GM06990 (cell line): ENCODE measurements around the gene PER3.

Source experiments
- DNase-seq: peaks from one replicate; pipeline ENCODE4 v3.0.0-alpha.2; 2011; ENCODE audit not compliant: insufficient read length; ENCODE audit errors: extremely low read depth
- H3K27me3 ChIP-seq: replicated peaks from 2 replicates; pipeline ENCODE4 v1.6.0; 2011; ENCODE audit warnings: low read length; ENCODE audit not compliant: control insufficient read depth, insufficient read depth
- H3K36me3 ChIP-seq: 2 replicates; pipeline ENCODE4 v1.5.1; 2011; ENCODE audit warnings: low read length; ENCODE audit not compliant: control insufficient read depth, insufficient read depth
- H3K4me3 ChIP-seq: replicated peaks from 2 replicates; pipeline ENCODE4 v1.5.1; 2011; ENCODE audit warnings: low read depth, mild to moderate bottlenecking, control low read depth, low read length
- CTCF ChIP-seq: IDR thresholded peaks from 2 replicates; pipeline ENCODE4 v1.5.1; 2011; ENCODE audit warnings: low read length, control low read depth, mild to moderate bottlenecking, inconsistent platforms; ENCODE audit not compliant: insufficient read depth, poor library complexity, severe bottlenecking

PER3 gene

DNA sequence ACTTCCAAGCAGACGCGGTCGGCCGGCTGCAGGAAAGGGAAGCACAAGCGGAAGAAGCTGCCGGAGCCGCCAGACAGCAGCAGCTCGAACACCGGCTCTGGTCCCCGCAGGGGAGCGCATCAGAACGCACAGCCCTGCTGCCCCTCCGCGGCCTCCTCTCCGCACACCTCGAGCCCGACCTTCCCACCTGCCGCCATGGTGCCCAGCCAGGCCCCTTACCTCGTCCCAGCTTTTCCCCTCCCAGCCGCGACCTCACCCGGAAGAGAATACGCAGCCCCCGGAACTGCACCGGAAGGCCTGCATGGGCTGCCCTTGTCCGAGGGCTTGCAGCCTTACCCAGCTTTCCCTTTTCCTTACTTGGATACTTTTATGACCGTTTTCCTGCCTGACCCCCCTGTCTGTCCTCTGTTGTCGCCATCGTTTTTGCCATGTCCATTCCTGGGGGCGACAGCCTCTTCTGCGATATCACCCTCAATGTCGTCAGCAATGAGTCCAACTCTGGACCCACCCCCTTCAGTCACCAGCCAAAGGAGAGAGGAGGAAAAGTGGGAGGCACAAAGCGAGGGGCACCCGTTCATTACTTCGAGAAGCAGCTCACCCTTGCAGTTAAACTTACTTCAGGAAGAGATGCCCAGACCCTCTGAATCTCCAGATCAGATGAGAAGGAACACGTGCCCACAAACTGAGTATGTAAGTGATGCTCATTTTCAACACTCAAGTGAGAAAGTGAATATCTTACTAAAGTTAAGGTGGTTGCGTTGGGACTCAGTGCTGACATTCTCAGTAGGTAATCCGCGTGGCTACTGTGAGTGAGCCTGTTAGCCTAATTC is 43.2 kb downstream of the PER3 start:
- no peaks in the 10 kb centered on the region for H3K36me3 ChIP-seq
- DNase-seq = no peak
- no peaks in the 10 kb centered on the region for H3K27me3 ChIP-seq
- H3K4me3 ChIP-seq = no peak overlapping the region
- no peak for TF ChIP-seq CTCF

DNA sequence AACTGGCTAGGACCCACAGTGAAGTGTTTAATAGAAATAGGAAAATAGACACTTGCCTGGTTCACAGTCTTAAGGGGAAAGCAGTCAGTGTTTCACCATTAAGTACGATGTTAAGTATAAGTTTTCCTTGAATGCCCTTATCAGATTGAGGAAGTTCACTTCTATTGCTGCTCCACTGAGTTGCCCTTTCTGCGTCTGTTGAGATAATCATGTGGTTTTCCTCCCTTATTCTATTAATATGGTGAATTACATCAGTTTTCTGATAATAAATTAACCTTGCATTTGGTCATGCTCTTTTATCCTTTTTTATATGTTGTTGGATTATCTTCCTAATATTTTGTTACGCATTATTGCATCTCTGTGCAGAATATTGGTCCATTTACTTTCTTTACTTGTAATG is 47.4 kb downstream of the PER3 start:
- Histone ChIP-seq H3K36me3 (no peaks in the 10 kb centered on the region), H3K27me3 (no peaks in the 10 kb centered on the region), H3K4me3 (no peak overlapping the region)
- TF ChIP-seq CTCF = no peak
- no peak for DNase-seq

GRCh38 chr1:7833035-7833434 is 48.9 kb downstream of the PER3 start:
- no peak overlapping the region for H3K4me3 ChIP-seq
- H3K27me3 ChIP-seq = no peaks in the 10 kb centered on the region
- no peak for DNase-seq
- no peaks in the 10 kb centered on the region for H3K36me3 ChIP-seq
- TF ChIP-seq CTCF = no peak

DNA sequence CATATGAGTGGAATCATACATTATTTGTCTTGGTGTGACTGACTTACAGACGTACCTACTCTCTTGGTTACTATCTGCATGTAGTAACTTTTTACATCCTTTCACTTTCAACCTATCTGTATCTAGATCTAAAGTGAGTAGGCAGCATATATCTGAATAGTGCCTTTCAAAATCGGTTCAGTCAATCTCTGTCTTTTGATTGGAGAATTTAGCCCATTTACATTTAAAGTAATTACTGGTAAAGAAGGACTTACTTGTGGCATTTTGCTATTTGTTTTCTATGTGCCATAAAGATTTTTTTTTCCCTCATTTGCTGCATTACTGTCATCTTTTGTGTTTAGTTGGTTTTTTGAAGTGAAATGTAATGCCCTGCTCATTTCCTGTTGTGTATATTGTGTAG is 54.6 kb downstream of the PER3 start:
- no peak for DNase-seq
- Histone ChIP-seq H3K36me3 (no peaks in the 10 kb centered on the region), H3K27me3 (no peaks in the 10 kb centered on the region), H3K4me3 (no peak overlapping the region)
- TF ChIP-seq CTCF = no peak

DNA sequence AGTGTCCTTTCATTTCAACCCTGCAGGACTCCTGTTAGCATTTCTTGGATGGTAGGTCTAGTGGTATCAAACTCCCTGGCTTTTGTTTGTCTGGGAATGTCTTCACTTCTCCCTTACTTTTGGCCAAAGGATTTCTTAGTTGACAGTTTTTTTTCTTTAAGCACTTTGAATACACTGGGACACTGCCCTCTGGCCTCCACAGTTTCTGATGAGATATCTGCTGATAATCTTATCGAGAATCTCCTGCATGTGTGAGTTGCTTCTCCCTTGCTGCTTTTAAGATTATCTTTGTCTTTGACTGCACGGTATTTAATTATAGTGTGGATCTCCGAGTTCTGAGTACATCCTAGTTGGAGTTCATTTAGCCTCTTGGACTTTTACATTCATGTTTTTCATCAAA is 55.4 kb downstream of the PER3 start:
- no peak for TF ChIP-seq CTCF
- H3K27me3 ChIP-seq = no peaks in the 10 kb centered on the region
- DNase-seq = no peak
- H3K4me3 ChIP-seq = no peak overlapping the region
- H3K36me3 ChIP-seq = no peaks in the 10 kb centered on the region
